GM18951 (cell line): ENCODE results near the gene LRRC8D.

Experiments used
- POLR2A ChIP-seq: IDR thresholded peaks from 4 replicates; pipeline ENCODE4 v1.6.1; 2011; ENCODE audit warnings: mild to moderate bottlenecking; ENCODE audit not compliant: insufficient read length, insufficient read depth; ENCODE audit errors: extremely low read depth
- in situ Hi-C: fragments of 300-500 bp; cut with MboI; formaldehyde crosslinking; loops from one replicate; pipeline ENCODE4 v1.12.0; 2022; ENCODE audit warnings: low sequenced_read_pairs, mixed read lengths, inconsistent platforms; ENCODE audit not compliant: unreplicated experiment

LRRC8D gene

DNA sequence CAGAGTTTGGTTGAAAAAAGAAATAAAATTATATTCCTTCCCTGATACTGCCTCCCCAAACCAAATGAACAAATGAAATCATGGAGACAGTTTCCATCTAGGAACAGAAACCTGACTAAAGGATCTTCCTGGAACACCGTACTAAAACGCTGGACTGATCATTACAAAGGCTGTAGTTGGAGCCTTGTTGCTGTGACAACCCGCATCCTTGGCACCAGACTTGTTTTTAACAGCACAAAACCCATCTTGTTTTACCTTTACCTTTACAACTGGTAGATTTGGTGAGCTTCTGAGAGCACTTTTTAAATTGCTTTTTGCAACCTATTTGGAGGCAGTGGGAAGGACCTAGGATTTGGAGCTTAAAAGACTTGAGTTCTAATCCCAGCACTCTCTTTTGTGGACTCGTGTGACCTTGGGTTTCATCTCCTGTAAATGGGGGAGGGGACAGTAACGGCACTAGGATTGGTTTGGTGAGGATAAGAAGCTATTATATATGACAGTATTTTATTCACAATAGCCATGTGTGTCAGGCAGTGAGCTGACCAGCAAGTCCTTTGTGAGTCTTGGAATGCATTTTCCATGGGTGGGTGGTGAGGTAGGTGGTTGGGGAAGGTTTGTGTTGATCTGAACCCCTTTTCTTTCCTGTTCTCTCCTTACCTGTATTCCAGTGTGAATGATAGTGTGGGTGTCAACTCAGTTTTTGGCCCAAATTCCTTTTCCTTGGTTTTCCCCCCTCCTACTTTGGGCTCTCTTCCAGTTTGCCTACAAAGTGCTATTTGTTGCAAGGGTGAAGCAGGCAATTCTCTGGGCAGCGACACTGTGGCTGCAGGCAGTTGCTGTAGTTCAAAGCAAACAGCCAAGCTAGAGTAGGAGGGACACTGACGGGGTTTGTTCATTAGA lies 12.6 kb downstream of the LRRC8D start:
- no peak for TF ChIP-seq POLR2A
- in situ Hi-C loops = no loop called here

GRCh38 chr1:89834083-89834704 lies 13.4 kb downstream of the LRRC8D start:
- TF ChIP-seq POLR2A = no peak
- in situ Hi-C loops = no loop called here

GRCh38 chr1:89836252-89837035 lies 15.6 kb downstream of the LRRC8D start:
- no peak for TF ChIP-seq POLR2A
- in situ Hi-C loops = no loop called here

GRCh38 chr1:89837036-89837481 lies 16.2 kb downstream of the LRRC8D start:
- in situ Hi-C loops = no loop called here
- no peak for TF ChIP-seq POLR2A

GRCh38 chr1:89837510-89837909 lies 16.7 kb downstream of the LRRC8D start:
- in situ Hi-C loops = no loop called here
- TF ChIP-seq POLR2A = no peak

DNA sequence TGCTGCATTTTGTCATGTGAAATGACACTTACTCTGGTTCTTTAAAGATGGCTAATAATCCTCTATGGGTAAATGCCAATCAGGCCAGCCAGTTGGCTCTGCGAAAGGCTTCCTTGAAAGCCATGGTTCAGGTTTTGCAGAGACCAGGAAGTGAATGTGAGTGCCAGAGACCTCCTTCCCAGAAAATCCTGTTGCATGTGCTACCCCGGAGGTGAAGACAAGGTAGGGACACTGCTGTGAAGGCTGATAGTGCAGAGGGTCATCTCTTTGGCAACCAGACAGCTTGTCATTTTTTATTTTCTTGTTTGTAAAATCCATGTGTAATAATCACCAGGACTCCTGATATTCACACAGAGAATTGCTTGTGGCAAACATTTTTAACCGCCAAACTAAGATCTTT lies 18.7 kb downstream of the LRRC8D start:
- no peak for TF ChIP-seq POLR2A

GRCh38 chr1:89841507-89841906 lies 20.7 kb downstream of the LRRC8D start:
- no peak for TF ChIP-seq POLR2A
- in situ Hi-C loops = no loop called here

More for the DNA sequence above, 18.7 kb downstream of the LRRC8D start:
- in situ Hi-C loops = no loop called here

- no peak for TF ChIP-seq POLR2A
- in situ Hi-C loops = no loop called here
These were observed 21.9 kb downstream of the LRRC8D start for GRCh38 chr1:89842567-89843272.

DNA sequence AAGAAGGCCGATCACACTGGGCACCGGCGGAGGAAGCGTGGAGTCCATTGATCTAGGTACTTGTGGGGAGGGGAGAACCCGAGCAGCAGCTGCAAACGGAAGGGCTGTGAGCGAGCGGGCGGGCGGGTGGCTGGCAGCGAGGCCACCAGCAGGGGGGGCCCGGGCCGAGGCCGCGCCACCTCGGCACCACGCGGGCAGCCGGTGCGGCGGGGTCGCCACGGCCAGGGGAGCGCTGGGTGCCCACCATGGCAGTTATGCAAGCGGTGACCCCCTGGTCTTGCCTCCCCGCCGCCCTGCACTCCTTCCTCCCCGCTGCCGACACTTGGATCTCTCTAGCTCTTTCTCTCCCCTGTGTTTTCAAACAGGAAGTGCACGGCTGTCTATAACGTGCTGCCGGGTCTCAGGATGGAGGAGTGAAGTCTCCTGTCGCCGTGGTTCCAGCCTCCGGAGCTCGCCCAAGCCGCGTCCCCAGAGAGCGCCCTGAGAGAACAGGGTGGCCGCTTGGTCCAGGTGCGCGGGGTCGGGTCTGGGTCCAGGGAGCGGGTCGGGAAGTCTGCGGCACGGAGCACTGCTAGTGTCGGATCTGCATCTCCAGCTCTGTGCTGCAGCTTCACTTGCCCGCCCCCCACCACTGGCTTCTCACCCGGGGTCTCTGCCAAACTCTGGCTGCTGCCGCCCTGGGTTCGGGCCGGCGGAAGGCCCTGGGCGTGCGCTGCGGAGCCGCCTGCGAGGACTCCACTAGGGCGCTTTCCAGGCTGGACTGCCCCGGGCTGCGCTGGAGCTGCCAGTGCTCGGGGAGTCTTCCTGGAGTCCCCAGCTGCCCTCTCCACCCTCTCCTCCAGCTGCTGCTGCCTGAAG lies 22.7 kb downstream of the LRRC8D start:
- peak; percentile 82 for TF ChIP-seq POLR2A

DNA sequence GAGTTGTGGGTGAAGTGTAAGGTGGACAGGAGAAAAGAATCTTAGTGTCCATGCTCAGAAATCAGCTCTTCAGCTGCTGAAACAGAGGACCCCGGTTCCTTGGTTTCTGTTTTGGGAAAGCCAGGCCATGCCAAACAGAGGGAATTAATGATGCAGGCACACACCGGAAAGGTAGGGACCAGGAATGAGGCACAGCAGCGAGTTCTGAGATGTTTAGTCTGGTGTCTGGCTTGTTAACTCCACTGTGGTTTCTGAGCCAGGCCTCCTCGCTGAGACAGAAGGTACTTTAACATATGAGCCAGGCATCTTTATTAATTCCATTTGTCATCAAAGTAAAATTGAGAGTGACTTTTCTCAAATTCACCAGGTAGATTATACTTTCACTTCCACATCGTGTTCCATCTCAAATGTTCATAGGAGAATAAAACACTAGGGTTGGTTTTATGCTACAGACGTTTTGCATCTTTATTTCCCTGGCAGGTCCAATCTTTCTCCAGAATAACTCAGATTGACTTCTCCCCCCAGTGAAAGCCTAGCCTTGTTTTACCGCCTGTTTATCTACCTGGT lies 23.5 kb downstream of the LRRC8D start:
- no peak for TF ChIP-seq POLR2A

More for the DNA sequence above, 22.7 kb downstream of the LRRC8D start:
- in situ Hi-C loops = no loop called here

GRCh38 chr1:89844860-89845259 lies 24.0 kb downstream of the LRRC8D start:
- in situ Hi-C loops = no loop called here
- no peak for TF ChIP-seq POLR2A

More for the DNA sequence above, 23.5 kb downstream of the LRRC8D start:
- in situ Hi-C loops = no loop called here
